Ovary (tissue), 9 donors: Measurements from ENCODE around the gene OR51E2. TPM values are rescaled to one million over a fixed set of nuclear protein-coding genes. Genes with fewer than 3 reads are reported as not detected.

Experiments used
- DNase-seq, 5 donors: peaks; one replicate each; pipeline ENCODE4 v3.0.0-alpha.2; 2019 to 2020
- H3K27ac ChIP-seq, 2 donors: fragments of 200-600 bp; one replicate each; pipeline versions ENCODE4 v1.5.1 to v1.8.0; 2019 to 2022
- H3K27me3 ChIP-seq: fragments of 200-600 bp; one replicate; pipeline ENCODE4 v1.8.0; 2022
- H3K36me3 ChIP-seq: fragments of 200-600 bp; sonication (generic); one replicate; pipeline ENCODE4 v1.5.1; 2019
- H3K4me1 ChIP-seq: one replicate; pipeline ENCODE4 v1.8.1; 2013; ENCODE audit warnings: mild to moderate bottlenecking, moderate library complexity; ENCODE audit not compliant: insufficient read depth
- H3K4me3 ChIP-seq: fragments of 200-600 bp; sonication (generic); one replicate; pipeline ENCODE4 v1.5.1; 2017
- H3K9me3 ChIP-seq, 2 donors: fragments of 200-600 bp in 1 of 2; sonication (generic) in 1 of 2; one replicate each; pipeline versions ENCODE4 v1.5.1 to v1.8.1; 2013 to 2019; ENCODE audit warnings: mild to moderate bottlenecking in 1 of 2, moderate library complexity in 1 of 2
- EP300 ChIP-seq: sonication (generic); formaldehyde crosslinking; IDR thresholded peaks from one replicate; pipeline ENCODE4 v1.6.1; 2017; ENCODE audit warnings: antibody characterized with exemption
- POLR2A ChIP-seq: fragments of 450-650 bp; IDR thresholded peaks from one replicate; pipeline ENCODE4 v1.6.1; 2017; ENCODE audit warnings: antibody characterized with exemption, mild to moderate bottlenecking, moderate library complexity
- WGBS, 3 donors: extraction: QIAGEN DNeasy Blood & Tissue Kit in 1 of 3; methylation state at CpG; one replicate each; pipeline versions ENCODE4 v1.1.5 to v1.1.7; 2013 to 2017; 5-methylcytosine and 5-hydroxymethylcytosine counted together
- intact Hi-C, 4 donors: fragments of 100-400 bp; cut with DNase I; formaldehyde crosslinking; loops; one replicate each; pipeline versions ENCODE4 v1.11.0 to v1.15.1; 2022 to 2023
- polyA plus RNA-seq, 2 donors: library from polyadenylated mRNA; stranded (reverse); fragments of 200-250 nt in 1 of 2; fragments of 350-450 nt in 1 of 2; fragmentation: Illumina TruSeq in 1 of 2; extraction: RNeasy Lipid Tissue Mini Kit (QIAGEN cat#74804) in 1 of 2; gene quantifications; one replicate each; pipeline ENCODE4 v1.2.3, GENCODE V29; 2013 to 2014
- total RNA-seq, 7 donors: library from RNA; depleted of rRNA in 2 of 7; stranded (reverse); fragments of >200 nt in 2 of 7; fragmentation: NEBNext Ultra II Directional in 3 of 7; extraction: Animal tissue kit (Norgen Biotek cat#: 25700) in 3 of 7; gene quantifications; one replicate each; pipeline versions ENCODE4 v1.1.0 to v1.2.4, GENCODE V29; 2016 to 2023
- TF ChIP-seq, protein P1 (sequence below), 3 donors: fragments of 450-650 bp in 2 of 3; fragments of 200-600 bp in 1 of 3; IDR thresholded peaks; one replicate each; pipeline versions ENCODE4 v1.5.1 to v1.8.0; 2016 to 2022; ENCODE audit warnings: antibody characterized with exemption in 3 of 3, mild to moderate bottlenecking in 1 of 3
- donor health status: DM: no; HTN: no; CAD: no; lungs with moderate emphysema.
- donor health status: DM: no; HTN: no; CAD: no.
- donor health status: Bipolar disorder and iron deficiency.
- donor health status: DM: yes; HTN: yes; CAD: no.
- donor health status: DM: no; HTN: no; CAD: no.
- donor health status: DM: yes; HTN: yes; CAD: no.

Gene OR51E2
- total and polyA plus RNA-seq, 9 donors, result 0.11 to 2.0 (median 0.46) TPM; not detected in 3

DNA sequence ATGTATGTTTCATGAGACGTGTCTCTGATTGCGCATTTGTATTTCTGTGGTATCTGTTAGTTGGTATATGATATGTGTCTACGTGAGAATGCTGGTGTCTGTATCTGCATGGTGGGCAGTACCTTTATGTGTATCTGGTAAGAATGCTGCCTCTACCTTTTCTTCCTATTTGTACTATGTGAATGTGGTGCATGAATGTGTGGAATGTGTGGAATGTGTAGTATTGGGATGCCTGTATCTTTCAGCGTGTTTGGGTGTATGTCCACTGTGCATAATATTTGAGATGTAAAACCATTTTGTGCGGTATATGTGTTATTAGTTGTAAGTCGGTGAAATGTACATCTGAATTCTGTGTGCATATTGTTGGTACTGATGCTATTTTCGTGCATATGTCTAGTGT lies 56.2 kb downstream of the OR51E2 start:
- Histone ChIP-seq H3K4me1 (peaks cover 10% of the 10 kb centered on the region), H3K27ac (no peak overlapping the region), H3K9me3 (no peaks in the 10 kb centered on the region), H3K36me3 (no peaks in the 10 kb centered on the region), H3K4me3 (no peak overlapping the region), H3K27me3 (no peaks in the 10 kb centered on the region)
- WGBS, 3 donors, result 88 to 94% (median 90%) methylated on average over 7 of the region's 7 CpGs
- TF ChIP-seq, protein P1, sequence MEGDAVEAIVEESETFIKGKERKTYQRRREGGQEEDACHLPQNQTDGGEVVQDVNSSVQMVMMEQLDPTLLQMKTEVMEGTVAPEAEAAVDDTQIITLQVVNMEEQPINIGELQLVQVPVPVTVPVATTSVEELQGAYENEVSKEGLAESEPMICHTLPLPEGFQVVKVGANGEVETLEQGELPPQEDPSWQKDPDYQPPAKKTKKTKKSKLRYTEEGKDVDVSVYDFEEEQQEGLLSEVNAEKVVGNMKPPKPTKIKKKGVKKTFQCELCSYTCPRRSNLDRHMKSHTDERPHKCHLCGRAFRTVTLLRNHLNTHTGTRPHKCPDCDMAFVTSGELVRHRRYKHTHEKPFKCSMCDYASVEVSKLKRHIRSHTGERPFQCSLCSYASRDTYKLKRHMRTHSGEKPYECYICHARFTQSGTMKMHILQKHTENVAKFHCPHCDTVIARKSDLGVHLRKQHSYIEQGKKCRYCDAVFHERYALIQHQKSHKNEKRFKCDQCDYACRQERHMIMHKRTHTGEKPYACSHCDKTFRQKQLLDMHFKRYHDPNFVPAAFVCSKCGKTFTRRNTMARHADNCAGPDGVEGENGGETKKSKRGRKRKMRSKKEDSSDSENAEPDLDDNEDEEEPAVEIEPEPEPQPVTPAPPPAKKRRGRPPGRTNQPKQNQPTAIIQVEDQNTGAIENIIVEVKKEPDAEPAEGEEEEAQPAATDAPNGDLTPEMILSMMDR (IDR thresholded peaks at IDR 0.05), result no peak
- TF ChIP-seq EP300 (no peak), POLR2A (no peak)
- no peak for DNase-seq
- intact Hi-C loops, result no loop called here

DNA sequence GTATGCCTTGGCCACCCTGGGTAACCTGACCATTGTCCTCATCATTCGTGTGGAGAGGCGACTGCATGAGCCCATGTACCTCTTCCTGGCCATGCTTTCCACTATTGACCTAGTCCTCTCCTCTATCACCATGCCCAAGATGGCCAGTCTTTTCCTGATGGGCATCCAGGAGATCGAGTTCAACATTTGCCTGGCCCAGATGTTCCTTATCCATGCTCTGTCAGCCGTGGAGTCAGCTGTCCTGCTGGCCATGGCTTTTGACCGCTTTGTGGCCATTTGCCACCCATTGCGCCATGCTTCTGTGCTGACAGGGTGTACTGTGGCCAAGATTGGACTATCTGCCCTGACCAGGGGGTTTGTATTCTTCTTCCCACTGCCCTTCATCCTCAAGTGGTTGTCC lies 57.7 kb downstream of the OR51E2 start:
- Histone ChIP-seq H3K9me3 (no peaks in the 10 kb centered on the region), H3K27ac (no peak overlapping the region), H3K36me3 (no peaks in the 10 kb centered on the region), H3K27me3 (no peaks in the 10 kb centered on the region), H3K4me1 (peaks cover 10% of the 10 kb centered on the region), H3K4me3 (no peak overlapping the region)
- TF ChIP-seq EP300 (no peak), POLR2A (no peak)
- TF ChIP-seq, protein P1 (IDR thresholded peaks at IDR 0.05), result no peak
- WGBS, 3 donors, result 92 to 94% (median 93%) methylated on average over 6 of the region's 6 CpGs
- intact Hi-C loops, result loop anchor here in 2 of 4 donors (5.0 to 10.0 kb wide), 2 partner anchors 187 to 365 kb away; no protein-coding TSS in a partner anchor
- no peak for DNase-seq

DNA sequence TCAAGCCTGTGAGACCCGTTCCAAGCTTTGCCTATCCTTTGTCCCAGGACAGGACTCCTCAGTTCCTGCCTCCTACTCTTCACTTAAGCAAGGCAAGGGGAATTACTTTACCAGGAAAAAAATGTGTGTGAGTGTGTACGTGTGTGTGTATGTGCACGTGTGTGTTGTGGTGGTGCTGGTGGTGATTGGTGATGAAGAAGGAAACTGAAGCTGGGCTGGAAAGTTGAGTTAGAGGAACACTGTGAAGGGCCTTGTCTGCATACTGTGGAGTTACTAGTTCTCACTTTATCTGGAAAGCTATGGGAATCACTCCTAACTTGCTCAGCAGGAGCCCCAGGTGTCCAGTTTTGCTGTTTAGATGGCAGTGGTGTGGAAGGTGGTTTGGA lies 60.0 kb downstream of the OR51E2 start:
- 85 to 92% (median 86%) methylated on average over 3 of the region's 3 CpGs for WGBS, 3 donors
- H3K27me3 ChIP-seq, result no peaks in the 10 kb centered on the region
- peaks cover 4% of the 10 kb centered on the region for H3K4me1 ChIP-seq
- no peaks in the 10 kb centered on the region for H3K9me3 ChIP-seq
- no peak for DNase-seq
- H3K27ac ChIP-seq, result no peak overlapping the region
- TF ChIP-seq, protein P1 (IDR thresholded peaks at IDR 0.05), result no peak
- no peak for TF ChIP-seq EP300
- TF ChIP-seq POLR2A, result no peak
- H3K36me3 ChIP-seq, result no peaks in the 10 kb centered on the region
- intact Hi-C loops, result loop anchor here in 2 of 4 donors (5.0 to 10.0 kb wide), 2 partner anchors 190 to 367 kb away; no protein-coding TSS in a partner anchor
- H3K4me3 ChIP-seq, result no peak overlapping the region

DNA sequence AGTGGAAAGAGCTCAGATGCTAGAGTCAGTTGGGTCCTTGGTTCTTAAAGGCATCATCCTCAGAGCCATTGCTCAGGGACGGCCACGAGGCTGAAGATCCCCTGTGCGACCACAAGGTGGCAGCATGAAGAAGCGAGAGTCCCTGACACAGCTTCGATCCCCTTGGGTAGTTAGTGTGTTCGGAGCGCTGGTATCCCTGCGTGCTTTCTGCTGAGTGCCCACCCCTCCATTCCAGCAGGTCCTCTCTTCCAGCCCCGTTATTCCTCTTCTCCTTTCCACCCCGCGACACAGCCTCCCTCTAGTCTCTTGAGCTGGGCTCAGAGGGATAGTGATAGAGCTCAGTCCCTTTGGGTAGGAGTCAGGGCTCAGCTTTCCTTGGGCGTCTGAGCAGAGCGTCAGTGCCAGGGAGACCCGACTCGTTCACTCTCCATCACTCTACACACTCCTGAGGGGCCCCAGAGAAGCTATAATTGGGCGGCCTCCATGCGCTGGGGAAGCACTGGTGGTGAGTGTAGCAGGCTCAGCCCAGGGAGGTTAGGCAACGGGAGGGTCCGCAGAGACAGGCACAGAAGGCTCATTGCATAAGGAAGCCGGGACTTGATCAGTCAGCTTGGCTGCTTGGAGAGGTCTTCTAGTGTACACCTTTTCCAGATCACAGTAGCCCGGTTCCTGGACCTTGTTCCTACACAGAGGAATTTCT lies 60.5 kb downstream of the OR51E2 start, which contains the start of gene OR51D1:
Gene OR51D1 (plus strand): TSS at position 516 of the 700 bp plus-strand sequence. CDS start 2,314 bp downstream, outside the sequence.
- Histone ChIP-seq H3K4me3 (no peak within 1 kb of the TSS), H3K4me1 (peaks cover 4% of the 10 kb centered on the region), H3K9me3 (no peaks in the 10 kb centered on the region), H3K36me3 (no peaks in the 10 kb centered on the region), H3K27ac (no peak within 1 kb of the TSS), H3K27me3 (no peaks in the 10 kb centered on the region)
- no peak for TF ChIP-seq POLR2A
- TF ChIP-seq, protein P1 (IDR thresholded peaks at IDR 0.05), result peak; percentile 56 to 68 (median 65)
- no peak for TF ChIP-seq EP300
- intact Hi-C loops, result loop anchor here in 2 of 4 donors (5.0 to 10.0 kb wide), 2 partner anchors 190 to 368 kb away; no protein-coding TSS in a partner anchor
- WGBS, 3 donors, result 30 to 34% (median 33%) methylated on average over 21 of the region's 21 CpGs
- peak; percentile 62 to 84 (median 72) for DNase-seq
